ENCODE measurements around the gene AJUBA. TPM values are rescaled to one million over a fixed set of nuclear protein-coding genes. Genes with fewer than 3 reads are reported as not detected.

Gene AJUBA
- total and polyA plus RNA-seq, 2 of the 8 experiments (the other 6 are each of a cell fraction or from before 2014, with no cell fraction given), result 33.1 to 46.0 TPM

DNA sequence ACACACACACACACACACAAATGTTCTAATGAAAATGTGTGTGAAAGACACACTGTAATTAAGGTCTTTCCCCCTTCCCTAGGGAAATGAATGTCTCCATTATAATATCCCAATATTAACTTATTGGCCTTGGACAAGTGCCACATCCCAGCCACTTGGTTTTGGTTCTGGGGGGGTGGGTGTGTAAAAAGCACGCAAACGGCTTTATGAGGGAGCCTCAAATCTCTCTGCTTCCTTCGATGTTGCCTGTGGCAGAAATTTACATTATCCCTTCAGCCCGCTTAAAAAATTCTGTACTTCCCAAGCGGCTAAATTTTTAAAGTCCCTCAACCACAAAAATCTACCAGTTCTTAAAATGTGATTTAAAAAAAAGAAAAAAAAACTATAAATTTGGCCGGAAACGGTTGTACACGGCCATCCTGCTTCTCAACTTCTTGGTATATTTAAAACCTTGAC, 27.2 kb upstream of the AJUBA start:
- Histone ChIP-seq H4K91ac (replicated peaks; ENCODE audit: insufficient read length, low read length) (no peak overlapping the region), H3K9me3 (ENCODE audit: insufficient read depth in 2 of 2, low read depth in 1 of 2, low read length in 1 of 2) (no peaks in the 10 kb centered on the region), H3K79me1 (ENCODE audit: low read depth, low read length) (no peaks in the 10 kb centered on the region), H2BK20ac (ENCODE audit: low read length) (no peak overlapping the region), H3K4me1 (replicated peaks in 1 of 4; ENCODE audit: control insufficient read depth in 3 of 4, insufficient read depth in 4 of 4, low read length in 3 of 4) (peaks cover 4 to 7% (median 6%) of the 10 kb centered on the region in 4 experiments; a peak in 4 of 7 replicates), H2BK15ac (ENCODE audit: low read length) (no peak overlapping the region), H2BK120ac (replicated peaks; ENCODE audit: low read depth, low read length) (no peak overlapping the region), H3K4ac (replicated peaks; ENCODE audit: insufficient read length, low read depth, low read length) (peak overlapping the region; percentile 57), H2AFZ (ENCODE audit: low read length) (no peak overlapping the region), H3K14ac (ENCODE audit: insufficient read length) (no peak overlapping the region), H4K5ac (ENCODE audit: insufficient read length, low read depth, low read length) (peak overlapping the region; percentile 6), H4K20me1 (replicated peaks in 1 of 2; ENCODE audit: control insufficient read depth in 1 of 2, insufficient read depth in 2 of 2, low read length in 2 of 2) (no peaks in the 10 kb centered on the region), H3K9ac (replicated peaks in 1 of 4; ENCODE audit: extremely low read depth in 1 of 4, low read depth in 3 of 4, low read length in 3 of 4) (peak overlapping the region in 1 of 4 experiments; percentile 14; a peak in 1 of 7 replicates), H3K23ac (ENCODE audit: insufficient read length) (no peak overlapping the region), H2BK5ac (ENCODE audit: low read depth, low read length) (no peak overlapping the region), H3K27ac (ENCODE audit: low read depth, low read length) (no peak overlapping the region), H3K56ac (replicated peaks; ENCODE audit: insufficient read length, low read depth, low read length) (no peak overlapping the region), H3K27me3 (replicated peaks in 1 of 4; ENCODE audit: control insufficient read depth in 3 of 4, extremely low read depth in 1 of 4, insufficient read depth in 3 of 4, low read length in 3 of 4) (no peaks in the 10 kb centered on the region), H3K23me2 (ENCODE audit: low read depth, low read length) (peaks cover 6% of the 10 kb centered on the region), H2AK5ac (ENCODE audit: low read depth, low read length) (no peak overlapping the region), H3K4me3 (ENCODE audit: extremely low read depth in 1 of 4, insufficient read depth in 2 of 4, low read depth in 3 of 4, low read length in 4 of 4) (peak overlapping the region; percentile 19 to 59 (median 42); a peak in 6 of 8 replicates), H3K79me2 (ENCODE audit: control insufficient read depth in 1 of 2, insufficient read depth in 2 of 2, low read length in 2 of 2) (no peaks in the 10 kb centered on the region), H3K36me3 (ENCODE audit: control insufficient read depth in 2 of 4, insufficient read depth in 4 of 4, low read length in 3 of 4) (no peaks in the 10 kb centered on the region), H2BK12ac (ENCODE audit: low read depth, low read length) (no peak overlapping the region), H4K8ac (ENCODE audit: extremely low read depth, insufficient read depth, low read length) (no peak overlapping the region), H3K4me2 (ENCODE audit: insufficient read depth in 1 of 2, low read depth in 2 of 2, low read length in 2 of 2) (peak overlapping the region; percentile 61 to 62), H3K18ac (ENCODE audit: extremely low read depth, low read length) (0 out of 2 replicates have a peak overlapping the region, but pooled peaks have one; percentile 89)
- CTCF ChIA-PET (ENCODE audit: partially characterized antibody), result interaction anchor here (3.5 to 4.1 kb wide), 2 partner anchors 14 to 32 kb away, joined by 18 to 60 read pairs; partner anchors contain the start of gene PSMB11
- FAIRE-seq, result no peak
- POLR2A ChIA-PET (ENCODE audit: partially characterized antibody), result interaction anchor here (1.2 to 4.1 kb wide), 3 partner anchors 7 to 25 kb away, joined by 4 to 79 read pairs (median 69); partner anchors contain the start of gene AJUBA
- WGBS, 2 experiments (ENCODE audit: extremely low coverage in 1 of 2, insufficient coverage in 1 of 2, insufficient read length in 1 of 2, insufficient replicate concordance in 2 of 2, low coverage in 1 of 2, low lambda C conversion rate in 2 of 2, missing lambda C conversion rate in 1 of 2), result 65% methylated on average over 8 of the region's 8 CpGs; no CpG with 5 or more reads in 1 of the 2 experiments
- DNase-seq (ENCODE audit: low read depth in 1 of 2, low spot score in 2 of 2), result no peak
- TF ChIP-seq EZH2 (IDR thresholded peaks at IDR 0.05; ENCODE audit: low read depth, low read length, severe bottlenecking), result no peak
- TF ChIP-seq RXRA (IDR thresholded peaks at IDR 0.05; ENCODE audit: insufficient read depth, low read depth, low read length), result no peak
- TF ChIP-seq POLR2AphosphoS5 (IDR thresholded peaks at IDR 0.05; ENCODE audit: low read depth, low read length), result no peak
- TF ChIP-seq TEAD4 (IDR thresholded peaks at IDR 0.05; ENCODE audit: low read depth, low read length), result no peak
- no peak for TF ChIP-seq CTBP2 (IDR thresholded peaks at IDR 0.05; ENCODE audit: borderline replicate concordance, insufficient read depth, insufficient read length, low read length)
- TF ChIP-seq SRF (IDR thresholded peaks at IDR 0.05; ENCODE audit: low read depth, low read length), result no peak
- TF ChIP-seq SP1 (IDR thresholded peaks at IDR 0.05; ENCODE audit: low read depth, low read length), result no peak
- TF ChIP-seq SIX5 (IDR thresholded peaks at IDR 0.05; ENCODE audit: low read depth, low read length), result no peak
- TF ChIP-seq POLR2A (IDR thresholded peaks at IDR 0.05; ENCODE audit: control extremely low read depth in 1 of 2, low read depth in 2 of 2, low read length in 2 of 2), result no peak
- TF ChIP-seq ZNF274 (IDR thresholded peaks at IDR 0.05; ENCODE audit: borderline replicate concordance, extremely low read depth, low read length), result no peak
- no peak for TF ChIP-seq CHD1 (IDR thresholded peaks at IDR 0.05; ENCODE audit: low read depth, low read length)
- no peak for TF ChIP-seq CBX8 (IDR thresholded peaks at IDR 0.05; ENCODE audit: borderline replicate concordance, low read depth, low read length)
- no peak for TF ChIP-seq BACH1 (IDR thresholded peaks at IDR 0.05; ENCODE audit: low read length)
- no peak for TF ChIP-seq FOSL1 (IDR thresholded peaks at IDR 0.05; ENCODE audit: insufficient read depth, low read depth, low read length)
- no peak for TF ChIP-seq BRCA1 (IDR thresholded peaks at IDR 0.05; ENCODE audit: low read depth, low read length)
